Stimulated activated CD4-positive, alpha-beta T cell treated with anti-CD3 and anti-CD28 coated beads, Interleukin-12 subunit alpha, Interleukin-12 subunit beta, amount 100 ng/mL, for 24 hours (primary cell): ENCODE measurements around the gene OPRM1.
"Not testable (repeated sequence)": the region's sequence is repeated elsewhere in the genome, so short reads cannot be mapped to it uniquely, and the experiment has no call there.

ENCODE experiments used
- DNase-seq, 2 experiments: peaks; one replicate each; pipeline ENCODE4 v3.0.0-alpha.2; 2020; ENCODE audit warnings: low read depth in 2 of 2

Gene OPRM1

DNA sequence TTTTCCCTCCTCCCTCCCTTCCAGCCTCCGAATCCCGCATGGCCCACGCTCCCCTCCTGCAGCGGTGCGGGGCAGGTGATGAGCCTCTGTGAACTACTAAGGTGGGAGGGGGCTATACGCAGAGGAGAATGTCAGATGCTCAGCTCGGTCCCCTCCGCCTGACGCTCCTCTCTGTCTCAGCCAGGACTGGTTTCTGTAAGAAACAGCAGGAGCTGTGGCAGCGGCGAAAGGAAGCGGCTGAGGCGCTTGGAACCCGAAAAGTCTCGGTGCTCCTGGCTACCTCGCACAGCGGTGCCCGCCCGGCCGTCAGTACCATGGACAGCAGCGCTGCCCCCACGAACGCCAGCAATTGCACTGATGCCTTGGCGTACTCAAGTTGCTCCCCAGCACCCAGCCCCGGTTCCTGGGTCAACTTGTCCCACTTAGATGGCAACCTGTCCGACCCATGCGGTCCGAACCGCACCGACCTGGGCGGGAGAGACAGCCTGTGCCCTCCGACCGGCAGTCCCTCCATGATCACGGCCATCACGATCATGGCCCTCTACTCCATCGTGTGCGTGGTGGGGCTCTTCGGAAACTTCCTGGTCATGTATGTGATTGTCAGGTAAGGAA lies at the start of gene OPRM1:
Gene OPRM1 (plus strand): TSS at position 10 of the 612 bp plus-strand sequence. CDS start 305 bp downstream, at position 315.
- peak in 1 of 2 experiments; percentile 17 for DNase-seq

DNA sequence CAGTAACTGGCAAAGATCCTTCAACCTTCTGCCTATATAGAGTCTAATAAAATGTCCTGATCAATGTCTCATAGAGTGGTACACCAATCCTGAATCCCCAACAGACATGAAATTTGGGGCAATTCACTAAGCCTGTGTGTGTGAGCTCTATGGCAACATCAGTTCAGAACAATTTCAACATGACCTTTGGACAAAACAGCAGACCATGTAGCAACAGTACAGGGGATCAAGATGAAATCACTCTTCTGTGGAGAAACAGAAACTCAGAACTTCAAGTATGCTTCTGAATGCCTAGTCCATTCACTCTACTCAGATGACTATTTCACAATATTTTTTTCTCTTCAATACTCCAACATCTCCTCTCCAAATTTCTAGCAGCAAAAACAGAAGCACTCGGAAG lies 49.1 kb upstream of the OPRM1 start:
- no peak for DNase-seq

DNA sequence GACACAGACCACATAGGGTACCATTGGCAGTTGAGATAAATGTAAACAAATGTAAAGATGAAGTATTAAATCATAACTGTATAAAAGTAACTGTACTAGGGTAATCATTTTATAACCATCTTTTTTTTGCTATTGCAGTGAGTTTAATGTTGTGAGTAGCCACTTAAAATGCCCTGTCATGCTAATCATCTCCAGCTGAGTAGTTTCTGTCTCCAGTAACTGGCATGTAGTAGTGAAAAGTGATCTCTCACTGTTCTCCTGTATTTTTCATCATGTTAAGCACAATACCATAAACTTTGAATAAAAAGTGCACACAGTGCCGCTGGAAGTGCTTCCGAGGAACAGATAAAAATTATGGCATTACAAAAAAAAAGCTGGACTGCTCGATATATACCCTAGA lies 45.0 kb upstream of the OPRM1 start:
- DNase-seq = no peak

DNA sequence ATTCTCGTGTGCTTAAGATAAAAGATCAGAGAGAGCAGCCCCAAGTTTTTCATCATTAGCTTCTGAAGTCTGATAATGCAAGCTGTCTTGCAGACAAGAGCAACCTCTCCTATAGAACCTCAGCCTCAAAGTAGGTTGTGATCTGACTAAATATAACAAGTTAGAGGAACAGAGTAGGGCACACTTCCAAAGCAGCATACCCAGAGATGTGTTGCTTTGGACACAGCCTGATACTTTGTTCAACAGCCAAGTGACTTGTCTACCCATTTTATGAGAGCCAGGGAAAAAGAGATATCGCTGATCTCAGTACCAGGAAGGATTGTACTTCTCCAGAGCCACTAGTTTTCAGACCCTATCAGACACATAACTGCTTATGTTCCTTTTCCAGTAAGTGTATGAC lies 44.2 kb upstream of the OPRM1 start:
- no peak for DNase-seq

DNA sequence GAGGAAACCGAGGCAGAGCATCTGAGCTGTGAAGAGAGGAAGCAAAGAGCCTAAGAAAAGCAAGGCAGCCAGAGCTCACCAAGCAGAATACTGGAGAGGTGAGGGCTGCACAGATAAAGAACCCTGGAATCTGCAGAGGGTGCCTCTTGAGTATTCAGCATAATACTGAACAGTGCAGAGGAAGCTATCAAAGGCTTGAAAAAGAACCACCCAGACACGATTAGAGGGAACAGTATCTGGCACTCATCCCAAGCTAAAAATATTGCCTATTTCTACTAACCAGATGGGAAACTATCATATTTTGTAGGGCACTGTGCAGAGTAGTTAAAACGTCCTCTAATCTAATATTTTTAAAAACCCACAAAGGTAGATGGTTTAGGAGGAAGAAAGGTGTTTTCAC lies 41.8 kb upstream of the OPRM1 start:
- DNase-seq = no peak

DNA sequence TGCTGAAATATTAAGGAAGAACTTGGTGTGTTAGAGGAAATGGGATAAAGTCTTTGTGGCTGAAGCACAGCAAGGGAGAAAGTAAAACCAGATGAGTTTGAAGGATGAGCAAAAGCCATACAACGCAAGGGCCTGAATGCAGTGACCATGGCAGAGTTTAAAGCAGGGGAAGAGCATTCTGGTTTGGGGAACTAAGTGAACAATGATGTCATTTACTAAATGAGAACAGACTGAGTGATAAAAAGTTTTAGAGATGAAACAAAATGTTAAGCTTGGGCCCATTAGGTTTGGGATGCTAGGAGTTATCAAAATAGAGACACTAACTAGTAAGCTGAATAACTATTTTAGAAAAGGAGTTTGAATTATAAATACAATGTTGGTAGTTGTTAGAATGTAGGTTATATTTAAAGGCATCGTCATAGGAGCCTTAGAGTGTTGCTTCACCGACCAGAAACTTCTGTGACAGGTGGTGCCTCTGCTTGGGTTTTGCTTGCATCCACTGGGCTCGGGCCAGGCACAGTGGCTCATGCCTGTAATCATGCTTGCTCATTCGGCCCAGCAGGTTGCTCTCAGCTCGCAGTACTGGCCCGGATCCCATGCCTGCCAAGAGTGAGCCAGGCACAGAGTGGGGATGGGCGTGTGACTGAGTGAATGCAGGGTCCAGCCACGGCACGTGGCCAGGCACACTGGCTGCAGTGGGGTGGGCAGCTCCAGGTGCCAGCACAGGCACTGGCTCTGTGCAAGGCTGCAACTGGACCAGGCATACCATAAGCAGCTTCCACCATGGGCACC lies 37.4 kb upstream of the OPRM1 start:
- no peak for DNase-seq

DNA sequence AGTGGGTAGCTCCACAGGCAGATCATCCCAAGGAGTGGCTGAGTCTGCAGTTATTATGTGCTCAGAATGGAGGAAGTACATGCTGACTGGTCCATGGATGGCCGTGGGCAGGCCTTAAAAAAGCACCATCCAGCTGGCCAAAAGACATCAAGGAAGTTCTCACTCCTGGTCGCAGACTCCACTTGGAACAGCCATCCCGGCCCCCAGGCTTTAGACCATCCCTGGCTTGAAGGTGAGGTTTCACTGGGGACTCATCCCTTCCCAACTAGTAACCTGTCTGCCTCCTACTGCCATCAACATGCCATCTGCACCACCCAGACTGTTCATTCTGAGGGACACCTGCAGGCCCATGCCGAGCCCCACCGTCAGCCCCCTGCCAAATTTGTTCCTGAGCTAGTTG lies 36.1 kb upstream of the OPRM1 start:
- no peak for DNase-seq

DNA sequence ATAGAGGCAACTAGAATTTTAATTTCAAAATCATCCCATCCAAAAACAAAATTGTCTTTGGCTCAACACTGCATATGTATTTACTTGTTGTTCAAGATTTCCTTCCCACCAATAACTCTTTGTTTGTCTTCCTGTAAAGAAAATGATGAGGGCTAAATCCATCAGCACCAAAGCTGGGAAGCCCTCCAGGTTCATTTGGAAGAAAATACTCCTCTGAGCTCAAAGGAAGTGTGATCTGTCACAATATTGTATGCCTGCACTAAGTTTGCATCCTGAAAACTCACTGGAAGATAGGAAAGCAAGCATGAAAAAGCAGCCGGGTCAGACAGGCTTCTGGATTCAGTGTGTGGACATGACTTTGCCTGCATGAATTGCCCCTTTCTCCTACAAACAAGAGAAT lies 28.7 kb upstream of the OPRM1 start:
- DNase-seq = no peak

DNA sequence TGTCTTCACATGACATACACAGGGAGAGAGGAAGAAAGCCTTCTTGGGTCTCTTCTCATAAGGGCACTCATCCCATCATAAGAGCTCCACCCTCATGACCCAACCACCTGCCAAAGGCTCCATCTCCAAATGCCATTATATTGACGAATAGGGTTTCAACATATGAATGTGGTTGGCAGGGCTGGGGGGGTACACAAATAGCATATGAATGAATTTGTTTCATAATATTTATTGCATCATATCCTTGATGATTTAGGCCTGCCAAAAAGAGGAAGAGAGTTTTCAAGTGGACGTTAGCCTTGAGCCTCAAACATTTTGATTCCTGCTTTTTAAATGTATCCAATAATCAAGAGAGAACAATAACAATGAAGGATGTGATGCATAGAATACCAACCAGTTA lies 26.2 kb upstream of the OPRM1 start:
- no peak for DNase-seq

DNA sequence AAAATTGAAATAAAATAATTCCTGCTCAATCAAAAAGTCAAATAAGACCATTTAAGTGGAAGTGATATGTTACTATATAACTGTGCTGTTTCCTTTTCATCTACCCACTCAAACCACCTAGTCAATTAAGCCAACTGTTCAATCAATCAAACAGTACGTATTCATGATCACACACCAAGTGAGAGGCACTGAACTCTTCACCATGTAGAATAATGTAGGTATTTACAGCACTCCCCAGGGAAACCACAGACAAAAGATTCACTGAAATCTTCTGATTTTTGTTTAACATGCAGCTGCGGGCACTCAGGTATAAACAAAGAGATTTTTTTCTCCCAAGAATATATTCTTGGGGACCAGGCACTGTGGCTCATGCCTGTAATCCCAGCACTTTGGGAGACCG lies 21.3 kb upstream of the OPRM1 start:
- DNase-seq = no peak

DNA sequence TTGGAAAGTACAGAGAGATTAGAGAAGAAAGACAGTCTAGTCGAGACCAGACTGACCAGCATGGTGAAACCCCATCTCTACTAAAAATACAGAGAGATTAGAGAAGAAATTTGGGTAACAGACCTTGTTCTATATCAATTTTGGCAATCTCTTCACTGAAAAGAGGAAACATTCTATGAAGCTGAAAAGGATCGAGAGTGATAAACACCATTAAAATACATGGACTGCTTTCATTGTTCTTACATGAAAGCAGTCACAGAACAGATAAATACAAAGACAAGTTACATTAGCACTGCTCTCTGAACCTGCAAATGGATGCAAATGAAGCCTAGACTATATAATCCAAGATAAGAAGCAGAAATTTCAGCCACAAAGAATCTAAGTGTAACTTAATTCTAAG lies 8.4 kb upstream of the OPRM1 start:
- DNase-seq = no peak

DNA sequence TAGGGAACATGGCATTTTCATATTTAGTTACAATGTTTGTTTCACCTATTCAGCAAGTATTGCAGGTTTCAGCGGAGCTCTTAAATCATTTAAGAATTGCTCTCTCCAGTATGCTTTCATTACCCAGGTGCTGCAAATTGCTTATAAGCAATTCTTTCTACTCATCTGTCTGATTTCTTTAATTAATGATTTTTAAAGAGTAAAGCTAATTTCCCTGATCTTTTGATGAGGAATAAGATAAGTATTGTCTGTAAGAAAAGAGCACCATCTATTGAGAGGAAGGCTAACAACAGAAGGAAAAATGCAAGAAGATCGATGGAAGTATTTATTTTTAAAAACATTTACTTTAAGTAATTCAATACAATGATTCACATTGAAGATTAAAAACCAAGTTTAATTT lies 2.0 kb downstream of the OPRM1 start:
- DNase-seq = no peak

DNA sequence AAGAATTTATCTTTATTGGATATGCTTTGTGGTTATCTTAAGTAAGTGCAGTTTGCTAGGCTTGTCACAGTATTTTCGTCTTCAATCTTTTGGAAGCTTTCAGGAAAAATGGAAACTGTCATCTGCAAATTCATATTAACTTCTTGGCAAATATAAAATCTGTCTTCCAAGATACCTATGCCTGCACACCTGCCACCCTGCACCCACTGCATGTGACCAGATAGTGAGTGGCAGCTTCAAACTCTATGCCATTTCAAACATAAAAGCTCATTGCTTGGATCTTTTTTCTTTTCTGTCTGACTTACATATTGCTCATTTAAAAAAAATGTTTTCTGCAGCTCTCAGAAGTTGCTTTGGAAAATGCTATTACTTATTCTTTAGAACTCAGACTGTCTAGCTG lies 14.1 kb downstream of the OPRM1 start:
- DNase-seq = no peak

DNA sequence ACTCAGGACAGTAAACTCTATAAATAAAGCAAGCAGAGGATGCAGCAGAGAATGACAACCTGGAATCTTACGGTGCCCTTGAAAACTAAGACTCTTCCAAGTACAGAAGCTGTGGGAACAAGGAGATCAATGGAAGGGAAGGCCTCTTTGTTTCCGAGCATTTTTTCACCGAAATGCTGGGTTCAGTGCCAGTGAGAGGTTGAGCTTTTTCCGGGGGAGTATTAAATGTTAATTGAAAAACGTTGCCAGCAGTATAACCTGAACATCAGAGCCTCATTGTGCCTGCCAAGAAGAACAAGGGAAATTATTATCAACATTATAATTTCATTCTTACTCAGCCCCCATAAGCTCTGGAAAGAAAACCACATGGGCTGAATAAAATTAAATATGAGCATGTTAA lies 17.5 kb downstream of the OPRM1 start:
- no peak for DNase-seq

DNA sequence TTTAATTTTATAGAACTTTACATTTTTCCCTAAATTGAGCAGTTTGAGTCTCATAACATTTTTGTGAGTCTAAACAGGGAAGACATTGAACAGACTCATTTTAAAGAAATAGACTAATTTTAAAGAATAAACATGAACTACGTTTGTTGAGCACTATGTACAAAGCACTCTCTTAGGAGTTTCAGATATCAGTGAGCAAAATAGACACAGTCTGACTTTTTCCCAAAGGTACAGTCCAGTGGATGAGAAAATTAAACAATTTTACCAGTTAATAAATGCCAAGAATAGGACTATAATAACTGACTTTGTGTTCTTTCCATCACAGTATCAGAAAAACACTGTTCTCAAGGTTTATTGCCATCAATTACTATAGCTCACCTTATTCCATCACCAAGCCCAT lies 18.1 kb downstream of the OPRM1 start:
- DNase-seq = no peak

DNA sequence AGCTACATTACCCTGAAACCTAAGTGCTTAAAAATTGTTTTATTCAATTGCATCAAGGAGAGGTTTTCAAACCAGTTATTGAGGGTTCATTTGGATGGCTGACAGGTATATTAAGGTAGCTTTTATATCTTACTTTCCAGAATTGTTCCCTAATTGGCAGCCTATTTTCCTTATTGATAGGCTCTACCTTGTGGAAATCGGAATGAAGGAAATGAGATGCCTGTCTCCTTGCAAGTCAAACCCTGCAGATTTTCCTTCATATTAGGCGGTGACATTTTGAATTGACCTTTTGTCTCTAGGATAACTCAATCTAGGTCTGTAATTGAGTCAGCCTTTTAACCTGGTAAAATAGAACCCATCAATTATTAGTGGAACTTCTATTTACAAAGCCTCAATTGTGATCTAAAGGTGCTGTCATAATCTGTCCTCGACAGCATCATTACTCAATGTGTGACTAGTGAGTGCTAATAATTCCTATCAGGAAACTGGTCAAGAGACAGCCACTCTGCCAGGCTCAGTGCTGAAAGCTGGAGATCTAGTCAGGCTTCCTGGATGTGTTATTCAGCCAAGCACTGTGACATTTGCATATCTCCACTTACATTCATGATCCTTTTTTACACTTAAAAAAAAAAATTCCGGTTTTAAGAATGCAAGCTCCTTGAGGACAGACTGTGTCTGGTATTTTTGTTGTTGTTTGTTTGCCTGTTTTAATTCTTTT lies 20.1 kb downstream of the OPRM1 start:
- no peak for DNase-seq

DNA sequence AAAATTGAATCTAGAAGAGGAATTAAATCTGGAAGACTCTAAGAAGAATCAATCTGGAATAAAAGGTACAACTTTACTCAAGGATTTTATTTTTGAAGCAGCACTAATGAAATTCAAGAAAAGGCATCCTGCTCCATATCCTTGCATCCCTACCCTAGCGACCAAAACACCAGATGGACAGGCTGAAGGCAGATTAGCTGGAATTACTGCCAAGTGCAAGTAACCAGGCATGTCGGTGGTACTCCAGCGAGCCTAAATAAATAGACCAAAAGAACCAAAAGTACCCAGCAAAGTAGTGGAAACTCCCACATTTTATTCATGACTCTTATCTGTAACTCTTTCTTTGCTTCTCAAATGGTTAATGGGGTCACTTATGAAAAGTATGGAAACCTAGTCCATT lies 21.0 kb downstream of the OPRM1 start:
- no peak for DNase-seq

DNA sequence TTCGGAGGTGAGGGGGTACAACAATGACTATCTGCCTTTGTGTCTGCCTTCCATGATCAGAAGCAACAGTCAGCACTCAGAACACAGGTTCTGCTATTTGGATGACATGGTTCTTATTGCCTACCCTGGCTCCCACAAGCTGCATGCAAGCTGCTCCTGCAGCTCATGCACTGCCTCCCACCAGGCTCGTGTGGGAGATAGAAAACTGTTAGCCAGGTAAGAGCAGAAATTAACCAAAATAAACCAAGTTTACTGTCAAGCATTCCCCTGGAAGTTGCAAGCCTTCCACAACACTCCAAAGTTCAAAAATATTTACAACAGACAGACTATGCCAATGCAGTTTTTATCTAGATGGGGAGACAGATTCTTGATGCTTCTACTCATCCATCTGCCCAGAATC lies 31.0 kb downstream of the OPRM1 start:
- DNase-seq = no peak

DNA sequence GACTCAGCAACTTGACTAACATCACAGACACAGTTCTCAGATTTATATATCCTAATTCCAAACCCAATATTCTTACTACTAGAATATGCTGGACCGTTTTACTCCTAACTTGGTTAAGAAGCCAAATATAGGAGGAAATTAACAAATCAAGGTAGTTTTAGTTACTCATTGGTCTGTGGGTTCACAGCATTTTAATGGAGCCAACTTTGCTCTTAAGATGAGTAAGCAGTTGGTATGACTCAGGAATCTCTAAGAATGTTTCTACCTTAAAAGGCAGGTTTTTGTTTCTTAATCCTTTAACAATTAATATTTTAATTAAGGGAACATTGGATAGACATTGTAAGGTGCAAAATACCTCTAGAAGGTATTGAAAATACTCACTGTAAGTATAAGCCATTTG lies 31.6 kb downstream of the OPRM1 start:
- no peak for DNase-seq

DNA sequence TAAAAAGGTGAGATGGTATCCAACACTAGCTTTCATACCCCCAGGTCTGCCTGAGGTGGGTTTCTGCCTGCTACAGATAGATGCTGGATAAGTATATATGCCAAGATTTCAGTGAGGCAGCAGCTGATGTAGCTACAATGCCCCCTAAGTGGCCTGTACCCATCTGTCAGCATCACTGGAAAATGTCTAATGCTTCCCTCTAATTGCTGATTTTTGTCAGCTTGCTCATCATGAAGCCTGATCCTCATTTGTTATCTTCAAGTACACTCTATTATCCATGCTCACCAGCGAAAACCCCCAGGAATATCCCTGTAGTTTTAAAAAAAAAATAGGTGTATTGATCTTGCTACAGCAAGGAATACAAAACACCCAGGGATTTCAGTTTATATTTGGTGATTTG lies 32.2 kb downstream of the OPRM1 start:
- DNase-seq = no peak

DNA sequence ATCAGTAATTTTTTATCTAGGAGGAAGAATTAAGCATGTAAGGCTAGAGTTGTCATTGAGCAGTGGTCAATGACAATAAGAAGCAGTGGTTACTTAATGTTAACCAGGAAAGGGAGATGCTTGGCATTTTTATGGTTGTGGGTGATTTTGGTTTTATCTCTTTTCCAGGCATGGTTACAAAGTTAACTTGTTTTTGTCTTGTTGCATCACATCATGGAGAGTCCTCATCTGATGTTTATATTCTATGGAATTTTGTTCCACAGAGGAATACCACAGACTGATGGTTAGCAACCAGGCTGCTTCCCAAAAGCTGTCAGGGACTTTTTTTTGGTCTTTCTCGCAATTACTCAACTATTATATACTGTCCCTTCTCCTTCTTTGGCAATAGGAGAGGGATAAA lies 32.7 kb downstream of the OPRM1 start:
- no peak for DNase-seq

DNA sequence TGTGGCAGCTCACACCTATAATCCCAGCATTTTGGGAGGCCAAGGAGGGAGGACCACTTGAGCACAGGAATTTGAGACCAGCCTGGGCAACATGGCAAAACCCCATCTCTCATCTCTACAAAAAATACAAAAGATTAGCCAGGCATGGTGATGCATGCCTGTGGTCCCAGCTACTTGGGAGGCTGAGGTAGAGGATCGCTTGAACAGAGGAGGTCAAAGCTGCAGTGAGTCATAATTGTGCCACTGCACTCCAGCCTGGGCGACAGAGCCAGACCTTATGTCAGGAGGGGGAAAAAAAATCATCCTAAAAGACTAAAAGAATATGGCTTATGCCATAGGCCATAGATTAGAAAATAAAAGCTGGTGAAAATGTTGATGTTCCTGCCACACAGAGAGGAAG lies 39.6 kb downstream of the OPRM1 start:
- DNase-seq = not testable (repeated sequence)
